NCI-H69 (cell line): ENCODE measurements around the gene NTRK3.

Experiments used
- DNase-seq: peaks from one replicate; lab custom pipeline; 2025; lab: John Stamatoyannopoulos, UW

NTRK3 gene

GRCh38 chr15:87817553-87817952 is 439.0 kb downstream of the NTRK3 start:
- DNase-seq = no peak

GRCh38 chr15:87816811-87817210 is 439.7 kb downstream of the NTRK3 start:
- DNase-seq = no peak

GRCh38 chr15:87816016-87816415 is 440.5 kb downstream of the NTRK3 start:
- no peak for DNase-seq
